ENCODE data around the gene ZNF185. TPM values are rescaled to one million over a fixed set of nuclear protein-coding genes. Genes with fewer than 3 reads are reported as not detected.

Gene ZNF185
- total RNA-seq, 2 experiments from 2014 or later, result 0.75 to 0.88 TPM

DNA sequence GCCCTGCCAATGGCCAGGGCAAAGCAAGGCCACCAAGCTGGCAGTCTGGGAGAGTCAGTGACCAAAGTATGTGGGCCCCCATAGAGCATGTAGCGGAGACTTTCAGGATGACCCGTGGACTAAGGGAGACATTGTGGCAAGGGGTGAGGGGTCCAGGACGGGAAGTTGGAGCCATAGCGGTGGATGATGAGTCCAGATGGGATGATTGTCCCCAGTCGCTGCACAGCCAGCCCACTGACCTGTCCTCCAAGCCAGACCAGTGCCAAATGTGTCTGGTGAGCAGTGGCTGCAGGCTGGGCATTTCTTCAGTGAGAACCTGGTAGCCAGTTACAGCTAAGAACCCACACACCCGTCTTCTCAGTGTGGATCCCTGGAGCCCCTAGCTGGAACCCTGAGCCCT lies 34.3 kb downstream of the ZNF185 start:
- Mint-ChIP-seq H3K9me3 (no peaks in the 10 kb centered on the region), H3K36me3 (ENCODE audit: low read depth) (no peaks in the 10 kb centered on the region), H3K4me1 (no peaks in the 10 kb centered on the region), H3K27ac (no peak overlapping the region), H3K4me3 (no peak overlapping the region), H3K27me3 (no peaks in the 10 kb centered on the region)
- DNase-seq, result no peak
- CTCF ChIA-PET, result interaction anchor here (0.9 to 1.4 kb wide), 2 partner anchors 9 to 10 kb away, joined by 3 to 4 read pairs; no protein-coding TSS in a partner anchor
- POLR2A ChIA-PET, result interaction anchor here (3.1 kb wide), 1 partner anchor 9 kb away, joined by 7 read pairs; no protein-coding TSS in a partner anchor

GRCh38 chrX:152932598-152933175 lies 34.8 kb downstream of the ZNF185 start:
- Mint-ChIP-seq H3K27me3 (no peaks in the 10 kb centered on the region), H3K27ac (no peak overlapping the region), H3K4me3 (no peak overlapping the region), H3K36me3 (ENCODE audit: low read depth) (no peaks in the 10 kb centered on the region), H3K4me1 (no peaks in the 10 kb centered on the region), H3K9me3 (no peaks in the 10 kb centered on the region)
- POLR2A ChIA-PET, result interaction anchor here (3.1 kb wide), 1 partner anchor 9 kb away, joined by 7 read pairs; no protein-coding TSS in a partner anchor
- CTCF ChIA-PET, result interaction anchor here (1.4 kb wide), 1 partner anchor 9 kb away, joined by 4 read pairs; no protein-coding TSS in a partner anchor
- DNase-seq, result no peak

DNA sequence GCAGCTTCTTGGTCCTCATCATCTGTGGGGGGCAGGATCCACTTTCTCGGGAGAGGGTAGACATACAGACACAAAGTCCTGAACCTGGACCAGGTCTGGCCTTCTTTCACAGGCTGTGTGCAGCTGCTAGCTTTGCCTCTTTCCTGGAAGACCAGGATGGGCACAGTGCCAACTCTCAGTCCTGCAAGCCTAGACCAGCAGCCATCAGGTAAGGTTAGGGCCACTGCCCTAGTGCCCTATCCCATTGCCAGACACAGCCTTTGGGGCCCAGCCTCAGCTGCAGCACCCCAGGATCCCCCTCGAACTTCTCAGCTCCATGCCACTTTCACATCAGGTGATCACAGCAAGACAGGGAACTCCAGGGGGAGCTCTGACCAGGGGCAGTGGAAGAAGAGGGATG lies 38.4 kb downstream of the ZNF185 start:
- ChIA-PET POLR2A (no interaction called here), CTCF (no interaction called here)
- H3K4me1 Mint-ChIP-seq, result peaks cover 5% of the 10 kb centered on the region
- H3K4me3 Mint-ChIP-seq, result no peak overlapping the region
- no peak for DNase-seq
- H3K27me3 Mint-ChIP-seq, result no peaks in the 10 kb centered on the region
- no peaks in the 10 kb centered on the region for H3K36me3 Mint-ChIP-seq (ENCODE audit: low read depth)
- H3K9me3 Mint-ChIP-seq, result no peaks in the 10 kb centered on the region
- H3K27ac Mint-ChIP-seq, result no peak overlapping the region

- DNase-seq, result no peak
- ChIA-PET POLR2A (no interaction called here), CTCF (no interaction called here)
- no peaks in the 10 kb centered on the region for H3K27me3 Mint-ChIP-seq
- no peak overlapping the region for H3K4me3 Mint-ChIP-seq
- H3K27ac Mint-ChIP-seq, result no peak overlapping the region
- no peaks in the 10 kb centered on the region for H3K9me3 Mint-ChIP-seq
- H3K4me1 Mint-ChIP-seq, result peaks cover 9% of the 10 kb centered on the region
- no peaks in the 10 kb centered on the region for H3K36me3 Mint-ChIP-seq (ENCODE audit: low read depth)
Measured at GRCh38 chrX:152937236-152937635, 39.4 kb downstream of the ZNF185 start.

GRCh38 chrX:152941328-152942076 lies 43.6 kb downstream of the ZNF185 start:
- Mint-ChIP-seq H3K36me3 (ENCODE audit: low read depth) (no peaks in the 10 kb centered on the region), H3K9me3 (no peaks in the 10 kb centered on the region), H3K4me3 (peak overlapping the region; percentile 82), H3K4me1 (peaks cover 12% of the 10 kb centered on the region), H3K27ac (peak overlapping the region; percentile 65), H3K27me3 (no peaks in the 10 kb centered on the region)
- CTCF ChIA-PET, result interaction anchor here (0.8 to 3.4 kb wide), 18 partner anchors 9 to 727 kb away, joined by 3 to 23 read pairs (median 6); partner anchors contain the start of gene HAUS7
- peak; percentile 92 for DNase-seq
- POLR2A ChIA-PET, result interaction anchor here (0.6 to 1.8 kb wide), 9 partner anchors 9 to 565 kb away, joined by 3 to 7 read pairs (median 4); no protein-coding TSS in a partner anchor

GRCh38 chrX:152942077-152942442 lies 44.2 kb downstream of the ZNF185 start:
- DNase-seq, result no peak
- Mint-ChIP-seq H3K9me3 (no peaks in the 10 kb centered on the region), H3K4me3 (peak overlapping the region; percentile 82), H3K36me3 (ENCODE audit: low read depth) (no peaks in the 10 kb centered on the region), H3K27me3 (no peaks in the 10 kb centered on the region), H3K4me1 (peaks cover 12% of the 10 kb centered on the region), H3K27ac (no peak overlapping the region)
- CTCF ChIA-PET, result interaction anchor here (0.8 to 3.4 kb wide), 16 partner anchors 8 to 726 kb away, joined by 3 to 23 read pairs (median 6); partner anchors contain the start of gene HAUS7
- POLR2A ChIA-PET, result interaction anchor here (0.6 to 1.8 kb wide), 8 partner anchors 10 to 565 kb away, joined by 3 to 7 read pairs (median 4); no protein-coding TSS in a partner anchor

GRCh38 chrX:152943826-152944225 lies 46.0 kb downstream of the ZNF185 start:
- CTCF ChIA-PET, result interaction anchor here (1.0 to 2.0 kb wide), 3 partner anchors 8 to 724 kb away, joined by 3 to 5 read pairs (median 3); partner anchors contain the start of gene HAUS7

GRCh38 chrX:152945021-152945979 lies 47.4 kb downstream of the ZNF185 start:
- H3K4me1 Mint-ChIP-seq, result peaks cover 11% of the 10 kb centered on the region
- POLR2A ChIA-PET, result no interaction called here
- DNase-seq, result no peak
- H3K4me3 Mint-ChIP-seq, result no peak overlapping the region
- H3K9me3 Mint-ChIP-seq, result no peaks in the 10 kb centered on the region
- H3K36me3 Mint-ChIP-seq (ENCODE audit: low read depth), result no peaks in the 10 kb centered on the region
- CTCF ChIA-PET, result interaction anchor here (2.0 kb wide), 1 partner anchor 722 kb away, joined by 5 read pairs; no protein-coding TSS in a partner anchor
- no peaks in the 10 kb centered on the region for H3K27me3 Mint-ChIP-seq
- no peak overlapping the region for H3K27ac Mint-ChIP-seq

More at GRCh38 chrX:152943826-152944225, 46.0 kb downstream of the ZNF185 start:
- Mint-ChIP-seq H3K4me3 (no peak overlapping the region), H3K36me3 (ENCODE audit: low read depth) (no peaks in the 10 kb centered on the region), H3K27ac (no peak overlapping the region), H3K27me3 (no peaks in the 10 kb centered on the region), H3K4me1 (peaks cover 12% of the 10 kb centered on the region), H3K9me3 (no peaks in the 10 kb centered on the region)
- no peak for DNase-seq
- POLR2A ChIA-PET, result interaction anchor here (0.9 kb wide), 1 partner anchor 443 kb away, joined by 3 read pairs; no protein-coding TSS in a partner anchor

DNA sequence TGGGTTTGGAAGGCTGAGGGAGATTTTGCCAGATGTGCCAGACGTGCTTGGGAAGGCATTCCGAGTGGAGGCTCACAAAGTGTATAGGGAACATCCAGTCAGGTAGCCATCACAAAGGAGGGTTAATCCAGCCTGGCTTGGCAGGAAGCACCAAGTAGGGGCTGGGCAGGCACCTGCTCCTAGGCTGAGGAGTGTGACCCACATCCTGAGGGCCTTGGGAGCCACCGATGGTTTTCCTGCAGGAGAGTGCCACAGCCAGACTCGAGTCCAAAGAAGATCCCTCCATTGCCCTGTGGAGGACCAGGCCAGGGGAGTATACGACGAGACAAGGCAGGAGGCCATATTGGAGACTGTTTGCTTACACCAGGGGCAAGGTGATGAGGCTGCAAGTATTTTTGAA lies 48.8 kb downstream of the ZNF185 start:
- Mint-ChIP-seq H3K27me3 (no peaks in the 10 kb centered on the region), H3K27ac (no peak overlapping the region), H3K36me3 (ENCODE audit: low read depth) (no peaks in the 10 kb centered on the region), H3K4me1 (peaks cover 6% of the 10 kb centered on the region), H3K9me3 (no peaks in the 10 kb centered on the region), H3K4me3 (no peak overlapping the region)
- ChIA-PET CTCF (no interaction called here), POLR2A (no interaction called here)
- DNase-seq, result no peak

Other genes with a start within 250 kb of the ZNF185 start
- gene MAGEA3, start 199.3 kb upstream of the ZNF185 start, total RNA-seq, result not detected
- gene CSAG2, start 188.8 kb upstream of the ZNF185 start, total RNA-seq, result 1 to 10 TPM; 1.3 TPM
- gene MAGEA2B, start 183.4 kb upstream of the ZNF185 start, total RNA-seq, result not detected
- gene CSAG1, start 164.3 kb upstream of the ZNF185 start, total RNA-seq, result not detected
- gene MAGEA12, start 164.3 kb upstream of the ZNF185 start, total RNA-seq, result not detected
- not detected for gene MAGEA2, start 144.2 kb upstream of the ZNF185 start, total RNA-seq
- under 1 TPM in 1 of 2 experiments, not detected in 1; 0.63 TPM for gene CSAG3, start 138.8 kb upstream of the ZNF185 start, total RNA-seq
- gene MAGEA6, start 128.4 kb upstream of the ZNF185 start, total RNA-seq, result not detected
- gene CETN2, start 67.3 kb upstream of the ZNF185 start, total RNA-seq, result 1 to 10 TPM; 7.7 TPM
- gene NSDHL, start 67.0 kb upstream of the ZNF185 start, total RNA-seq, result 10 to 100 TPM; 17.0 to 18.6 TPM
- gene PNMA5, start 96.0 kb downstream of the ZNF185 start, total RNA-seq, result under 1 TPM; 0.23 to 0.33 TPM
- 1 to 10 TPM; 3.3 to 3.6 TPM for gene PNMA3, start 158.4 kb downstream of the ZNF185 start, total RNA-seq
- gene PNMA6A, start 174.4 kb downstream of the ZNF185 start, total RNA-seq, result under 1 TPM; 0.20 to 0.25 TPM

Measured in activated CD4-positive, alpha-beta memory T cell treated with anti-CD3 and anti-CD28 coated beads, Interleukin-2, amount 10 ng/mL, durations not matched to agents 7 days and 5 days (primary cell).